T1000 (cell line): ENCODE data around the gene CAV3.

Experiments
- DNase-seq: peaks from one replicate; lab custom pipeline; 2025; ENCODE audit warnings: mixed read lengths; lab: John Stamatoyannopoulos, UW

Gene CAV3

GRCh38 chr3:8794247-8794646, 60.6 kb downstream of the CAV3 start:
- no peak for DNase-seq
